ENCODE results near the gene ITGB8.

DNA sequence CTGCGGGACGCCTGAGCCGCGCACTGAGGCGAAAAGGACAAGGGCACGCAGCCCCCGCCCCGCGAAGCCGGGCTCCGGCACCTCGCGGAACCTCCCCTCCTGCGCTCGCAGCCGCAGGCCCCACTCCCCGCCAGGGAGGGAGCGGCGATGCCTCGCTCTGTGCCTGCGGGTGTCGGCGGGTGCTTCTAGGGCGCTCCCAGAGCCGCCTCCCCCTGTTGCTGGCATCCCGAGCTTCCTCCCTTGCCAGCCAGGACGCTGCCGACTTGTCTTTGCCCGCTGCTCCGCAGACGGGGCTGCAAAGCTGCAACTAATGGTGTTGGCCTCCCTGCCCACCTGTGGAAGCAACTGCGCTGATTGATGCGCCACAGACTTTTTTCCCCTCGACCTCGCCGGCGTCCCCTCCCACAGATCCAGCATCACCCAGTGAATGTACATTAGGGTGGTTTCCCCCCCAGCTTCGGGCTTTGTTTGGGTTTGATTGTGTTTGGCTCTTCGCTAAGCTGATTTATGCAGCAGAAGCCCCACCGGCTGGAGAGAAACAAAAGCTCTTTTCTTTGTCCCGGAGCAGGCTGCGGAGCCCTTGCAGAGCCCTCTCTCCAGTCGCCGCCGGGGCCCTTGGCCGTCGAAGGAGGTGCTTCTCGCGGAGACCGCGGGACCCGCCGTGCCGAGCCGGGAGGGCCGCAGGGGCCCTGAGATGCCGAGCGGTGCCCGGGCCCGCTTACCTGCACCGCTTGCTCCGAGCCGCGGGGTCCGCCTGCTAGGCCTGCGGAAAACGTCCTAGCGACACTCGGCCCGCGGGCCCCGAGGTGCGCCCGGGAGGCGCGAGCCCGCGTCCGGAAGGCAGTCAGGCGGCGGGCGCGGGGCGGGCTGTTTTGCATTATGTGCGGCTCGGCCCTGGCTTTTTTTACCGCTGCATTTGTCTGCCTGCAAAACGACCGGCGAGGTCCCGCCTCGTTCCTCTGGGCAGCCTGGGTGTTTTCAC is 519 bp downstream of the ITGB8 start:
- TF ChIP-seq, protein P1, sequence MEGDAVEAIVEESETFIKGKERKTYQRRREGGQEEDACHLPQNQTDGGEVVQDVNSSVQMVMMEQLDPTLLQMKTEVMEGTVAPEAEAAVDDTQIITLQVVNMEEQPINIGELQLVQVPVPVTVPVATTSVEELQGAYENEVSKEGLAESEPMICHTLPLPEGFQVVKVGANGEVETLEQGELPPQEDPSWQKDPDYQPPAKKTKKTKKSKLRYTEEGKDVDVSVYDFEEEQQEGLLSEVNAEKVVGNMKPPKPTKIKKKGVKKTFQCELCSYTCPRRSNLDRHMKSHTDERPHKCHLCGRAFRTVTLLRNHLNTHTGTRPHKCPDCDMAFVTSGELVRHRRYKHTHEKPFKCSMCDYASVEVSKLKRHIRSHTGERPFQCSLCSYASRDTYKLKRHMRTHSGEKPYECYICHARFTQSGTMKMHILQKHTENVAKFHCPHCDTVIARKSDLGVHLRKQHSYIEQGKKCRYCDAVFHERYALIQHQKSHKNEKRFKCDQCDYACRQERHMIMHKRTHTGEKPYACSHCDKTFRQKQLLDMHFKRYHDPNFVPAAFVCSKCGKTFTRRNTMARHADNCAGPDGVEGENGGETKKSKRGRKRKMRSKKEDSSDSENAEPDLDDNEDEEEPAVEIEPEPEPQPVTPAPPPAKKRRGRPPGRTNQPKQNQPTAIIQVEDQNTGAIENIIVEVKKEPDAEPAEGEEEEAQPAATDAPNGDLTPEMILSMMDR (conservative IDR thresholded peaks at IDR 0.05; ENCODE audit: low read depth, low read length) = no peak
- no peak for TF ChIP-seq EZH2phosphoT487 (IDR thresholded peaks at IDR 0.05; ENCODE audit: borderline replicate concordance, low read length)
- TF ChIP-seq EZH2 (IDR thresholded peaks at IDR 0.05; ENCODE audit: low read length, unreplicated experiment) = no peak
